ENCODE data around the gene TRMT11.

Gene TRMT11

GRCh38 chr6:126060400-126060799, 74.1 kb downstream of the TRMT11 start:
- no peaks in the 10 kb centered on the region for H3K9me3 ChIP-seq
- H3K27me3 ChIP-seq: no peaks in the 10 kb centered on the region
- no peak for DNase-seq
- no peak overlapping the region for H3K4me3 ChIP-seq (ENCODE audit: low read depth, low read length)
- peaks cover 23% of the 10 kb centered on the region for H3K4me1 ChIP-seq
- no peaks in the 10 kb centered on the region for H3K36me3 ChIP-seq
- TF ChIP-seq CTCF (IDR thresholded peaks at IDR 0.05; ENCODE audit: low read depth, low read length): no peak

GRCh38 chr6:126063512-126064146, 77.3 kb downstream of the TRMT11 start:
- Histone ChIP-seq H3K4me1 (peaks cover 23% of the 10 kb centered on the region), H3K4me3 (ENCODE audit: low read depth, low read length) (no peak overlapping the region), H3K9me3 (no peaks in the 10 kb centered on the region), H3K27me3 (no peaks in the 10 kb centered on the region), H3K36me3 (no peaks in the 10 kb centered on the region; the same call in 1 of the 2 replicates)
- DNase-seq: peak; percentile 66
- no peak for TF ChIP-seq CTCF (IDR thresholded peaks at IDR 0.05; ENCODE audit: low read depth, low read length)

- DNase-seq: no peak
- TF ChIP-seq CTCF (IDR thresholded peaks at IDR 0.05; ENCODE audit: low read depth, low read length): no peak
Observed at GRCh38 chr6:126064257-126064747, 78.0 kb downstream of the TRMT11 start.

GRCh38 chr6:126064748-126065401, 78.5 kb downstream of the TRMT11 start:
- H3K36me3 ChIP-seq: no peaks in the 10 kb centered on the region; the same call in 1 of the 2 replicates
- no peaks in the 10 kb centered on the region for H3K27me3 ChIP-seq
- peak; percentile 40 for DNase-seq
- no peak overlapping the region for H3K4me3 ChIP-seq (ENCODE audit: low read depth, low read length)
- peaks cover 32% of the 10 kb centered on the region for H3K4me1 ChIP-seq
- H3K9me3 ChIP-seq: no peaks in the 10 kb centered on the region
- TF ChIP-seq CTCF (IDR thresholded peaks at IDR 0.05; ENCODE audit: low read depth, low read length): no peak

More at GRCh38 chr6:126064257-126064747, 78.0 kb downstream of the TRMT11 start:
- no peaks in the 10 kb centered on the region; the same call in 1 of the 2 replicates for H3K36me3 ChIP-seq
- H3K27me3 ChIP-seq: no peaks in the 10 kb centered on the region
- no peak overlapping the region for H3K4me3 ChIP-seq (ENCODE audit: low read depth, low read length)
- H3K4me1 ChIP-seq: peaks cover 28% of the 10 kb centered on the region
- no peaks in the 10 kb centered on the region for H3K9me3 ChIP-seq

- peaks cover 47% of the 10 kb centered on the region for H3K4me1 ChIP-seq
- no peak for TF ChIP-seq CTCF (IDR thresholded peaks at IDR 0.05; ENCODE audit: low read depth, low read length)
Observed at GRCh38 chr6:126066053-126067048, 80.0 kb downstream of the TRMT11 start.

More at GRCh38 chr6:126066053-126067048, 80.0 kb downstream of the TRMT11 start:
- H3K36me3 ChIP-seq: no peaks in the 10 kb centered on the region; the same call in 1 of the 2 replicates
- H3K4me3 ChIP-seq (ENCODE audit: low read depth, low read length): no peak overlapping the region
- no peak for DNase-seq
- no peaks in the 10 kb centered on the region for H3K27me3 ChIP-seq
- no peaks in the 10 kb centered on the region for H3K9me3 ChIP-seq
